PC-9 (cell line): ENCODE results near the gene IFI27.

ENCODE experiments used
- EZH2 ChIP-seq: fragments of 200-600 bp; sonication (generic); IDR thresholded peaks from 2 replicates; pipeline ENCODE4 v1.8.0; 2017; ENCODE audit warnings: antibody characterized with exemption, low read depth
- TF ChIP-seq, protein P1 (sequence below): fragments of 200-600 bp; sonication (generic); conservative IDR thresholded peaks from 2 replicates; pipeline ENCODE4 v1.6.1; 2017; ENCODE audit warnings: mixed run types, antibody characterized with exemption, mild to moderate bottlenecking, moderate library complexity

DNA sequence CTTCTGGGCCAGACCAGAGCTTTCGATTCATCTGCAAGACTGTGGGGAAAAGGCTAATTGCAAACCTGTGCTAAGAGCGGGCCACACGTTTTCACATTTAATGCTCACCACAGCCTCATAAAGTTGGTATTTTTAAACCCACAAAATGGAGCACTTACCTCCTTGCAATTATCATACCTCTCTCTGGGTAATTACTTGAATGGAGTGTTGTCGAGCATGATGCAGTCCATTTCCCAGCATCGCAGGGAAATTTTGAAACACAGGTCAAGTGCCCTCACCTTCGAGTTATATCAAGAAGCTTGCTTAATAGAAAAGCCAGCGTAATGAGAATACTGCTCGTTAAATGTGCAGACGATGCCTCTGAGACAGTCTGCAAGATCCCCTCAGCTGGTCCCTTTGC lies 27.7 kb downstream of the IFI27 start:
- TF ChIP-seq, protein P1, sequence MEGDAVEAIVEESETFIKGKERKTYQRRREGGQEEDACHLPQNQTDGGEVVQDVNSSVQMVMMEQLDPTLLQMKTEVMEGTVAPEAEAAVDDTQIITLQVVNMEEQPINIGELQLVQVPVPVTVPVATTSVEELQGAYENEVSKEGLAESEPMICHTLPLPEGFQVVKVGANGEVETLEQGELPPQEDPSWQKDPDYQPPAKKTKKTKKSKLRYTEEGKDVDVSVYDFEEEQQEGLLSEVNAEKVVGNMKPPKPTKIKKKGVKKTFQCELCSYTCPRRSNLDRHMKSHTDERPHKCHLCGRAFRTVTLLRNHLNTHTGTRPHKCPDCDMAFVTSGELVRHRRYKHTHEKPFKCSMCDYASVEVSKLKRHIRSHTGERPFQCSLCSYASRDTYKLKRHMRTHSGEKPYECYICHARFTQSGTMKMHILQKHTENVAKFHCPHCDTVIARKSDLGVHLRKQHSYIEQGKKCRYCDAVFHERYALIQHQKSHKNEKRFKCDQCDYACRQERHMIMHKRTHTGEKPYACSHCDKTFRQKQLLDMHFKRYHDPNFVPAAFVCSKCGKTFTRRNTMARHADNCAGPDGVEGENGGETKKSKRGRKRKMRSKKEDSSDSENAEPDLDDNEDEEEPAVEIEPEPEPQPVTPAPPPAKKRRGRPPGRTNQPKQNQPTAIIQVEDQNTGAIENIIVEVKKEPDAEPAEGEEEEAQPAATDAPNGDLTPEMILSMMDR, result no peak
- TF ChIP-seq EZH2, result no peak
